Measurements from ENCODE around the gene ERBB4.

Gene ERBB4

GRCh38 chr2:211903961-211904360 lies 634.6 kb downstream of the ERBB4 start:
- no peak for DNase-seq (ENCODE audit: low read depth)

- DNase-seq (ENCODE audit: low read depth) = no peak
These were observed 637.3 kb downstream of the ERBB4 start for GRCh38 chr2:211901226-211901846.

GRCh38 chr2:211900518-211900917 lies 638.1 kb downstream of the ERBB4 start:
- DNase-seq (ENCODE audit: low read depth) = no peak

DNA sequence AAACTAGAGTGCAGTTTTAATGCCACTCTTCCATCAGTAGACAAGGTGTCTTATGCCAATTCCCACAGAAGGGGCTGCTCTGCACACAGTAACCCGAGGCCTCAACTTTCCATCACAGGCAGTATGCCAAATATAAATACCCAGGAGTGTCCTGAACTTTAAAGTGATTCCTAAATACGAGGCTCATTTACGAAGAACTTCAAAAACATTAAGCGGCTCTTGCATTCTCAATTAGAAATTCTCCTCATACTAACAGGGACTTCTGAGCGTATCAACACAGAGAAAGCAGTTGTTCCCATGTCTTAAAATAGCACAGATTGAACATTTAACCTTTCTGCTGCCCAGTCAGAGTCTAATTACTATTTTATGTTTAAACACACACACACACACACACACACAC lies 638.6 kb downstream of the ERBB4 start:
- DNase-seq (ENCODE audit: low read depth) = no peak

DNA sequence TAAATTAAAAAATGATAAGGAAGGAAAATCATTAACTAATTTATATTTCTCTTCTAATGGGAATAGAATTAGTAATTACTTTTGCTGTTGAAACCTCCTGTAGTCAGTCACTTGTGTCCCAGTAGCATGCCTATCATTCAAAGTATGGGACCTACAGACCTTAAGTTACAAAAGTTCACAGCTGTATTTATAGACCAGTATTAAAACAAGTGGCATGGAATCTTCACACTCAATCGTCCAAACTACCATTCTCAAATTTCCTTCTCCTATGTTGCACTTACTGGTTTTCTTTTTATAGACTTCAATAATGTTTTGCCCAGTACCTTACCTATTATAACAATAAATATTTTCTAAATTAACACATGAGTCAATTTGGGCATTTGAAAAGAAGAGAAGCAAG lies 639.9 kb downstream of the ERBB4 start:
- no peak for DNase-seq (ENCODE audit: low read depth)

DNA sequence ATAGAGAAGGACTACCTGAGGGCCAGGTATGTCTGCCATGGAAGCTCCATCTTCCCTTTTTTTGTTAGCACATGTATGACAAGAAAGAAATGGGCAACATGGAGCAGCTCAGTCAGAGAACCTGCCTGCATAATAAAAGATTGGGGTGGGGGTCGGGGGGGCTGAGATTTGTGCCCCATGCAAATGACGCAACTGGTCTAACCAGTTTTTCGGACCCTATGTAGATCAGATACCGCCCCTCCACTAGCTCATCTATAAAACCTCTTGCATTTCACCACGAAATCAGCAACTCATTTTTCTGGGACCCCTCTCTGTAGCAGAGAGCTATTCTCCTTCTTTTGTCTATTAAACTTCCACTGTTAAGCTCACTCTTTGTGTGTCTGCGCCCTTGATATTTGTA lies 657.2 kb downstream of the ERBB4 start:
- DNase-seq (ENCODE audit: low read depth) = no peak

DNA sequence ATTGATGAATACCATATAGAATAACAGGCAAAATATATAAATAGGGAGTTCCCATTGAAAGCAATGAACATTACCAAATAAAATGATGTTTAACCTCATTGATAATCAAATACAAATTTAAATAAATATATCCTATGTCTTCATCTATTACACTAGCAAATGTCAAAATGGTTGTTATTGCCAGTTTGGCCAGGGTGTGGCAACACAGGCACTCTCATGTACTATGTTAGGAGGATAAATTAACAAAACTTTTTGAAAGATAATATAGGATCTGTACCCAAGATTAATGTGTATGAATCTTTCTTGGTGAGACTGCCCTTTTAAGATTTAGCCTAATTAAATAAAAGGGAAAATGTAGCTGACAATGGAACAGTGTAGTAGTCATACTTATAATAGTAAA lies 659.3 kb downstream of the ERBB4 start:
- no peak for DNase-seq (ENCODE audit: low read depth)

GRCh38 chr2:211877061-211877460 lies 661.5 kb downstream of the ERBB4 start:
- DNase-seq (ENCODE audit: low read depth) = no peak

- DNase-seq (ENCODE audit: low read depth) = no peak
These were observed 663.1 kb downstream of the ERBB4 start for GRCh38 chr2:211875488-211875887.

DNA sequence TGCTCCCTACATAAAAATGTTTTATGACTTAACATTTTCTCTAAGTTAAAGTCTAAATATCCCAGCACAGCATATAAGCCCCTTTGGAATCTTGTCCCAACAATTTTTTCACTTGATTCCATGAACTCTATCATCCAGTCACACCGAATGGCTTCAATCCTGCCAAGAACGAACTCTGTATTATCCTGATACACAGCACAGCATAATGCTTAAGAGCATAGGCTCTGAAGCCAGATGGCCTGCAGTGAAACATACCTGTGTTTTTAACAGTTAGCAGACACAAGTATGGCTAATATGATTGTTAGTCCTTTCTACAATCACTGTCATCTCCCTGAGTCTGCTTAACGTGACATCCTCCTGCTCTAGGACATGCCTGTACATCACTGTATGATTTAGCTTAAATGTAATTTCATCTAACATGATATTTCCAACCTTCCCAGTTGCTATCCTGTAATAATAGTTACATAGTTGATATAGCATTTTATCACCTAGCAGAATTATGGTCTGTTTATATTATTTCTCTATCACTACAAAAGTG lies 669.5 kb downstream of the ERBB4 start:
- no peak for DNase-seq (ENCODE audit: low read depth)

GRCh38 chr2:211867845-211868451 lies 670.7 kb downstream of the ERBB4 start:
- DNase-seq (ENCODE audit: low read depth) = no peak

- no peak for DNase-seq (ENCODE audit: low read depth)
These were observed 674.3 kb downstream of the ERBB4 start for GRCh38 chr2:211864328-211864727.

- DNase-seq (ENCODE audit: low read depth) = no peak
These were observed 678.4 kb downstream of the ERBB4 start for GRCh38 chr2:211860224-211860623.

- no peak for DNase-seq (ENCODE audit: low read depth)
These were observed 683.8 kb downstream of the ERBB4 start for GRCh38 chr2:211854832-211855231.

GRCh38 chr2:211846714-211847113 lies 691.9 kb downstream of the ERBB4 start:
- DNase-seq (ENCODE audit: low read depth) = no peak

GRCh38 chr2:211846036-211846400 lies 692.6 kb downstream of the ERBB4 start:
- DNase-seq (ENCODE audit: low read depth) = no peak

DNA sequence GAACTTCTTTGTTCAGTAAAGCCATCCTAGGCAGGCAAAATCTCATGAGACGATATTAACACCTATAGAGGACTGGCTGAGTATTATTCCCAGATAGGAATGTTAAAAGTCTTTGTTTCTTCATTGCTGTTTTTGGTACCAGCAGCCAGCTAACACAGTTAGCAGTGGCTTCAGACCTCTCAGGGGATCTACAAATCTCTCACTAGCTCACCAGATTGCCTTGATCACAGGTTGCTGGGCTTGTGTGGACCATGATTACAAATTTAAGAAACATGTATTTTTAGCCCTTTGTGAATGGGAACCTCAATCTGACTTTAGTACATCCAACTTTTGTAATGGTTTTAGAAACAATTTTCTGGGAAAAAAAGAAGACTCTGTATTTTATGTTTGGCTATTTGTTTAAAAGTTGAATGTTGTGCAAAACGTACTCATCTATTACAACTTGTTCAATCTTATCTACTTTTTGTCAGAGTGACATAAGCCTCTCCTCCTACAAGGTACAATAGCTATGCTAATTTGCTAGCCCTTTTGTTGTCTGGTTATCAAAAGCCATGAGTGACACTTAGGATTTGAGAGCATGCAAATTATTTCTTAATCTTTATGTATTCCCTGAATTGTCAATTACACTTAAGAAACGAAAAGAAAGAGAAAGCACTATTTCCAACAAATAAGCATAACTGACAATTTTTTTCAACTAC lies 693.1 kb downstream of the ERBB4 start:
- no peak for DNase-seq (ENCODE audit: low read depth)

GRCh38 chr2:211837706-211838105 lies 700.9 kb downstream of the ERBB4 start:
- no peak for DNase-seq (ENCODE audit: low read depth)

DNA sequence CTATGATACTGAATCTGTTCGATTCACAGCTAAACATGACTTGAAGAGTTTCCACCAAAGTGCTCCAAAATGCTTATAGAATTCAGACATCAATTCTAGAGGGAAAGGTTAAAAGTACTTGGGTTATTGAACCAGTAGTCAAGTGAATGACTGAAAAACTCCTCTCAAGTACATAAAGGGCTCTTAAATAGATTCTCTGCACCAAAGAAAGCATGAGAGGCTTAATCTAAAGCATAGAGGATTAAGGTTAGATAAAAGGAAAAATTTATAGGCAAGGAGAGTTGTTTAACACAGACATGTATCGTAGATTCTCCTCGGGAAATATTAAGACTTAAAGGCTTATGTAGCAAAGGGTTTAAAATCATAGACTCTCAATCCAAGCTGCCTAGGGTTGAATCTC lies 701.4 kb downstream of the ERBB4 start:
- no peak for DNase-seq (ENCODE audit: low read depth)

DNA sequence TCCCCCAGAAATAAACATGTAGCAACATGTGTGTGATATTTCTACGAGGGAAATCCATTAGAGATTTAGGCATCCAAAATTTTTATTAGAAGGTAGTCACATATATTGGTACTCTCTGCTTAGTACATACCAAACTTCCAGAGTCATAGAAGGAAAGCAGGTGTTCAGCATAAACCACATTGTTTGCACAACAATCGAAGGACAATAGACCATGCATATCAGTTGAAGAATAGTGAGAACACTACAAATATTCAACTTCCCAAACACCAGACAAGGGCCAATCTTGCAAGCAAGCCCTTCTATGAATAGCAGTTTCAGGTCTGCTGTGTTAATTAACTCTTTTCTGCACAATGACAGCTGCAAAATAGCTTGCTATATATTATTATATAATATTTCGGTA lies 702.2 kb downstream of the ERBB4 start:
- DNase-seq (ENCODE audit: low read depth) = no peak

GRCh38 chr2:211835695-211836094 lies 702.9 kb downstream of the ERBB4 start:
- no peak for DNase-seq (ENCODE audit: low read depth)

DNA sequence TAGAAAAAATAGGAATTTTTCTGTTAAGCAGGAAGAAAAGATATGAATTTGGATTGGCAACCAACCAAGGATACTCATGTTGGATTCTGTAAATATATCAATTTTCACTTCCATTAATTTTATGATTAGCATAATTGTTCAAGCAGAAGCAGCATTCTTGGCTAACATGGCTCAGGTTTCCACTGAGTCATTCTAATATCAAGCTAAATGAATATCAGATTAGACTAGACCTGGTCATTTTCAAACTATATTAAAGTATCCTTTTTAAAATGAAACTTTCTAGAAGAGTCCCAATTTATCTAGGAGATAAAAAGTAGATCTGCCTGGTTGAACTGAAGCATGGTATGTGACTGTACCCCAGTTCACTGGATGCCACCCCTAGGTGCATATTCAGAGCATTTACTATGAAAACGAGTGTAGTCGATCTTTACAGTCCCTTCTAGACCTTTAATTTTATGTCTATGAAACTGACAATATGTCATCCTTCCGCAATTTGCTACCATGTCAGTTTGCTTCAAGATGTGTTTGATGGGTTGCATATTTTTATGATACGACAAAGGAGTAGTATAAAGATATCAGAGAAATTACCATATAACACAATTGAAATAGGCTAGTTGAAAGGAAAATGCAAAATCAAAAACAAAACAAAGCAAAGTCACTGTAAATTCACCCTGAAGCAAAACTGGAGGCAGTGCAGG lies 704.9 kb downstream of the ERBB4 start:
- no peak for DNase-seq (ENCODE audit: low read depth)

DNA sequence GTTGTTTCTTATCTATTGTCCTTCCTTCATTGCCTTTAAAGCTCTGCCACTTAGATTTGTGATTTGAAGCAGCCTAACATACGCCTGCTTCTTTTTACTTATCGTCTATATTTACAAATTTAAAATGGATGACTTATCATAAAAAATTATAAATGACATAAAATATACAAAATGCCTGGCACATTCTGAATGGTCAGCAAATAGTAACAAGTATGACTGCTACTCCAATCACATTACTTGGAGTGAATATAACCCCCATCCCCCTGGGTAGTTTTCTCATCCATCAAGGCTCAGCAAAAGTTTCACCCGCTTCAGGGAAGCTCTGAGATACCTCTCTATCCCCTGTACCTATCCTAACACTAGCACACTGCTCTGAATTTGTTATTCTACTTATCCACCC lies 708.9 kb downstream of the ERBB4 start:
- no peak for DNase-seq (ENCODE audit: low read depth)
